ENCODE data around the gene SLC48A1. TPM values are rescaled to one million over a fixed set of nuclear protein-coding genes. Genes with fewer than 3 reads are reported as not detected.

SLC48A1 gene
- total RNA-seq, 4 donors from 2014 or later = 19.9 to 76.7 (median 23.1) TPM

GRCh38 chr12:47742253-47742825 is 30.7 kb upstream of the SLC48A1 start:
- in situ Hi-C loops (cut with MboI; ENCODE audit: low pct_ligation_motif_present in 1 of 4, low pct_unique_long_range_greater_than_20kb in 1 of 4, low sequenced_read_pairs in 3 of 4) (loop anchor here in 2 of 4 donors (25.0 kb wide), 2 partner anchors 95 to 220 kb away; partner anchors contain the start of gene TMEM106C (in 1 of the 2)), intact Hi-C loops (cut with DNase I; ENCODE audit: low total_unique reads) (no loop called here)
- 58% methylated on average over 7 of the region's 7 CpGs; no CpG with 5 or more reads in 1 of the 2 donors for WGBS, 2 donors (ENCODE audit: low coverage in 1 of 2)
- Histone ChIP-seq H3K9me3 (no peaks in the 10 kb centered on the region), H3K4me3 (no peak overlapping the region), H3K36me3 (no peaks in the 10 kb centered on the region), H3K27ac (peak overlapping the region in 1 of 4 donors; percentile 35), H3K4me1 (peaks cover under 1 to 34% (median 16%) of the 10 kb centered on the region in 4 donors), H3K27me3 (no peaks in the 10 kb centered on the region)
- TF ChIP-seq CTCF (IDR thresholded peaks at IDR 0.05) = peak; percentile 97 to 99 (median 98)
- no peak for TF ChIP-seq POLR2A (IDR thresholded peaks at IDR 0.05)
- TF ChIP-seq POLR2AphosphoS5 (IDR thresholded peaks at IDR 0.05) = no peak
- TF ChIP-seq EP300 (IDR thresholded peaks at IDR 0.05; ENCODE audit: low read depth) = no peak
- DNase-seq = peak; percentile 79

DNA sequence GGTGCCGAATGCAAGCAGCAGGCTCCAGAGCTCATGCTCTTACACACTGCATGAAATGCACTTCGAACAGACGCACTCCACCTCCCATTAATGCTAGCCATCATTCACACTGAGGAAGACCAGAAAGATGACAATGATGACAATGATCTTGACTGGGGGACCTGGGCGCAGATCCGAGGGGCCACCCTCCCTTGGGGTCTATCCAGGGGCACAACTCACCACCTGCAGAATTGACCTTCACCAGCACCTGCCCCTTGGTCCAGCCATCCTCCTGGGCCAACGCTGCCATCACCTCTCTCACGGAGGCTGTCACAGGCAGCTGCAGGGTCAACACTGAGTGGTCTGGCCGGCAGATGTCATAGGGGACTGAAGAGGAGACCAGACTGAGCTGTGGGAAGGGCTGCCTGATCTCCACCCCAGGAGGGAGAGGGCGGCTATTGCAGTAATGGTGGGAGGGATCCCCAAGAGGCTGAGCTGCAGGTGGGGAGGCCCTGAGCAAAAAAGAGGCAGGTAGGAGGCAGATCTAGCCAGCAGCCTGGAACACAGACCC is 29.7 kb upstream of the SLC48A1 start:
- 69 to 86% methylated on average over 7 of the region's 9 CpGs for WGBS, 2 donors (ENCODE audit: low coverage in 1 of 2)
- DNase-seq = no peak
- Histone ChIP-seq H3K27ac (no peak overlapping the region), H3K4me1 (peaks cover 0 to 24% (median 12%) of the 10 kb centered on the region in 4 donors), H3K4me3 (no peak overlapping the region), H3K9me3 (no peaks in the 10 kb centered on the region), H3K27me3 (no peaks in the 10 kb centered on the region), H3K36me3 (no peaks in the 10 kb centered on the region)
- intact Hi-C loops (cut with DNase I; ENCODE audit: low total_unique reads) = no loop called here
- no peak for TF ChIP-seq POLR2A (IDR thresholded peaks at IDR 0.05)
- TF ChIP-seq EP300 (IDR thresholded peaks at IDR 0.05; ENCODE audit: low read depth) = no peak
- no peak for TF ChIP-seq POLR2AphosphoS5 (IDR thresholded peaks at IDR 0.05)
- TF ChIP-seq CTCF (IDR thresholded peaks at IDR 0.05) = no peak
- in situ Hi-C loops (cut with MboI; ENCODE audit: low pct_ligation_motif_present in 1 of 4, low pct_unique_long_range_greater_than_20kb in 1 of 4, low sequenced_read_pairs in 3 of 4) = loop anchor here in 2 of 4 donors (25.0 kb wide), 2 partner anchors 94 to 219 kb away; partner anchors contain the start of gene TMEM106C (in 1 of the 2)

DNA sequence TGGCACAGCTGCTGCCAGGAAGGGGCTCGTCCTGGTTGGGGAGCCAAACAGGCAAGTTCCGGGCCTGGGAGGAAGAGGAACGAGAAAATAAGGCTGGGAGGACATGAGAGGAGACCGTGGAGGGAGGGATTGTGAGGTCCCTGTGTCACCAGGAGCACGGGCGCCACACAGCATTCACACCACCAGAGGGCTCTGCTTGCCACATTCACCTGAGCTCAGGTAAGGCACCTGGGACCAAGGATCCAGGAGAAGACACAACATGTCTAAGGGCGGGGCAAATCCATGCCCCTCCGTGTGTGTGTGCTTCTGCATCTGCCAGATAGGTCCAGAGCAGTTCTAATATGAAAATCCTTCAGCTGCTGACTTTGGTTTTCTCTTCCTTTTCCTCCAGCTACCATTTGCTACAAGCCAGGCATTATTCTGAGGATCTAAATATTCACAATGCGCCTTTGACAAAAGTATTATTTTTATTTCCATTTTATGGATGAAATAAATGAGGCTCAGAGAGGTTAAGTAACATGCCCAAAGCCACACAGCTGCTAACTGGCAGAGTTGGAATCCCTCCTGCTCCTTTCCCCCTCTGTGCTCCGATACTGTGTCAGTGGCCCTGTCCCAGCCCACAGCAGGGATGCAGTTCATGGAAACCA is 28.9 kb upstream of the SLC48A1 start:
- Histone ChIP-seq H3K4me1 (peaks cover 0 to 24% (median 12%) of the 10 kb centered on the region in 4 donors), H3K27ac (no peak overlapping the region), H3K27me3 (no peaks in the 10 kb centered on the region), H3K9me3 (no peaks in the 10 kb centered on the region), H3K4me3 (no peak overlapping the region), H3K36me3 (no peaks in the 10 kb centered on the region)
- TF ChIP-seq EP300 (IDR thresholded peaks at IDR 0.05; ENCODE audit: low read depth) (no peak), POLR2A (IDR thresholded peaks at IDR 0.05) (no peak), CTCF (IDR thresholded peaks at IDR 0.05) (peak; percentile 51 to 83 (median 62)), POLR2AphosphoS5 (IDR thresholded peaks at IDR 0.05) (no peak)
- intact Hi-C loops (cut with DNase I; ENCODE audit: low total_unique reads) = no loop called here
- peak; percentile 83 for DNase-seq
- in situ Hi-C loops (cut with MboI; ENCODE audit: low pct_ligation_motif_present in 1 of 4, low pct_unique_long_range_greater_than_20kb in 1 of 4, low sequenced_read_pairs in 3 of 4) = loop anchor here in 2 of 4 donors (25.0 kb wide), 2 partner anchors 93 to 218 kb away; partner anchors contain the start of gene TMEM106C (in 1 of the 2)
- 35 to 93% methylated on average over 2 to 10 of the region's 10 CpGs for WGBS, 2 donors (ENCODE audit: low coverage in 1 of 2)

- peaks cover 0 to 20% (median 12%) of the 10 kb centered on the region in 4 donors for H3K4me1 ChIP-seq
- H3K9me3 ChIP-seq = no peaks in the 10 kb centered on the region
- in situ Hi-C loops (cut with MboI; ENCODE audit: low pct_ligation_motif_present in 1 of 4, low pct_unique_long_range_greater_than_20kb in 1 of 4, low sequenced_read_pairs in 3 of 4) = loop anchor here in 2 of 4 donors (25.0 kb wide), 2 partner anchors 92 to 217 kb away; partner anchors contain the start of gene TMEM106C (in 1 of the 2)
- 69 to 84% methylated on average over 6 to 8 of the region's 8 CpGs for WGBS, 2 donors (ENCODE audit: low coverage in 1 of 2)
- intact Hi-C loops (cut with DNase I; ENCODE audit: low total_unique reads) = no loop called here
- H3K36me3 ChIP-seq = no peaks in the 10 kb centered on the region
- no peak overlapping the region for H3K4me3 ChIP-seq
- no peak overlapping the region for H3K27ac ChIP-seq
- DNase-seq = no peak
- no peaks in the 10 kb centered on the region for H3K27me3 ChIP-seq
- TF ChIP-seq POLR2AphosphoS5 (IDR thresholded peaks at IDR 0.05) (no peak), POLR2A (IDR thresholded peaks at IDR 0.05) (no peak), EP300 (IDR thresholded peaks at IDR 0.05; ENCODE audit: low read depth) (no peak), CTCF (IDR thresholded peaks at IDR 0.05) (no peak)
Measured at GRCh38 chr12:47744778-47745436, 28.1 kb upstream of the SLC48A1 start.
